Measurements from ENCODE around the gene FAM174C. TPM values are rescaled to one million over a fixed set of nuclear protein-coding genes. Genes with fewer than 3 reads are reported as not detected.

The FAM174C gene
- total RNA-seq, 1 experiment from 2014 or later = 77.1 TPM

- no peak for TF ChIP-seq TCF7L2 (IDR thresholded peaks at IDR 0.05; ENCODE audit: borderline replicate concordance, extremely low read depth, insufficient read depth, insufficient read length)
- TF ChIP-seq ZNF274 (IDR thresholded peaks at IDR 0.05; ENCODE audit: low read depth, low read length) = no peak
These were observed 13.3 kb upstream of the FAM174C start (continued) for GRCh38 chr19:1261798-1262622.

GRCh38 chr19:1262623-1263123, 12.7 kb upstream of the FAM174C start:
- Histone ChIP-seq H4K20me1 (ENCODE audit: insufficient read depth) (no peaks in the 10 kb centered on the region), H3K27ac (ENCODE audit: low read depth, low read length) (peak overlapping the region; percentile 99), H3K9me3 (ENCODE audit: control insufficient read depth in 1 of 2, insufficient read depth in 1 of 2, low read depth in 1 of 2, low read length in 2 of 2) (no peaks in the 10 kb centered on the region), H3K4me2 (ENCODE audit: low read length) (peak overlapping the region; percentile 98), H3K79me2 (ENCODE audit: insufficient read depth, low read length) (peaks cover 15% of the 10 kb centered on the region), H3K27me3 (ENCODE audit: insufficient read depth, low read length) (no peaks in the 10 kb centered on the region), H3K36me3 (ENCODE audit: control insufficient read depth in 1 of 2, insufficient read depth in 2 of 2, low read length in 2 of 2) (peaks cover 2 to 3% of the 10 kb centered on the region in 2 experiments; a peak in 2 of 4 replicates), H3K4me3 (replicated peaks in 1 of 2; ENCODE audit: low read depth in 1 of 2, low read length in 2 of 2) (peak overlapping the region; percentile 85 to 89), H2AFZ (ENCODE audit: low read depth, low read length, poor library complexity, severe bottlenecking) (no peak overlapping the region), H3K9me2 (ENCODE audit: insufficient read depth) (no peaks in the 10 kb centered on the region), H3K9ac (ENCODE audit: low read length) (peak overlapping the region; percentile 99), H3K4me1 (ENCODE audit: control insufficient read depth in 1 of 2, insufficient read depth in 2 of 2, low read length in 2 of 2) (peaks cover 61 to 96% of the 10 kb centered on the region in 2 experiments)
- no TSS peak for BruUV-seq (replicated peaks)
- ATAC-seq = no peak
- POLR2A ChIA-PET = interaction anchor here (1.1 to 1.3 kb wide), 2 partner anchors 10 to 18 kb away, joined by 4 to 6 read pairs; no protein-coding TSS in a partner anchor
- RAD21 ChIA-PET (ENCODE audit: low non-redundant PET in 1 of 2, low total read pairs in 2 of 2, uncharacterized antibody in 2 of 2, unreplicated experiment in 2 of 2) = no interaction called here
- no peak for DNase-seq (ENCODE audit: low read depth, low spot score)
- TF ChIP-seq CBX3 (IDR thresholded peaks at IDR 0.05; ENCODE audit: low read depth) = no peak
- TF ChIP-seq CTCF (IDR thresholded peaks at IDR 0.05 in 2 of 3, conservative IDR thresholded peaks at IDR 0.05 in 1 of 3; ENCODE audit: borderline replicate concordance in 1 of 3, insufficient read depth in 1 of 3, low read depth in 2 of 3, low read length in 2 of 3) = no peak
- no peak for TF ChIP-seq EGR1 (IDR thresholded peaks at IDR 0.05; ENCODE audit: low read depth)
- TF ChIP-seq CEBPB (IDR thresholded peaks at IDR 0.05; ENCODE audit: low read depth) = no peak
- TF ChIP-seq REST (IDR thresholded peaks at IDR 0.05; ENCODE audit: low read depth) = no peak
- no peak for TF ChIP-seq TCF7L2 (IDR thresholded peaks at IDR 0.05; ENCODE audit: borderline replicate concordance, extremely low read depth, insufficient read depth, insufficient read length)
- no peak for TF ChIP-seq YY1 (IDR thresholded peaks at IDR 0.05; ENCODE audit: extremely low read depth, insufficient replicate concordance, low read depth, low read length)
- no peak for TF ChIP-seq EZH2 (IDR thresholded peaks at IDR 0.05)
- TF ChIP-seq, protein P1, sequence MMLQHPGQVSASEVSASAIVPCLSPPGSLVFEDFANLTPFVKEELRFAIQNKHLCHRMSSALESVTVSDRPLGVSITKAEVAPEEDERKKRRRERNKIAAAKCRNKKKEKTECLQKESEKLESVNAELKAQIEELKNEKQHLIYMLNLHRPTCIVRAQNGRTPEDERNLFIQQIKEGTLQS (IDR thresholded peaks at IDR 0.05) = no peak
- no peak for TF ChIP-seq FOSL1 (IDR thresholded peaks at IDR 0.05; ENCODE audit: low read depth)
- no peak for TF ChIP-seq SRF (IDR thresholded peaks at IDR 0.05; ENCODE audit: low read depth)
- no peak for TF ChIP-seq ZFX (IDR thresholded peaks at IDR 0.05)
- intact Hi-C loops (cut with micrococcal nuclease) = no loop called here
- CTCF ChIA-PET = interaction anchor here (1.6 kb wide), 1 partner anchor 18 kb away, joined by 15 read pairs; no protein-coding TSS in a partner anchor
